ENCODE measurements around the gene BANK1.

GRCh38 chr4:101961144-101961543 lies 170.6 kb downstream of the BANK1 start:
- TF ChIP-seq SIRT6 (IDR thresholded peaks at IDR 0.05; ENCODE audit: low read length) (no peak), CTCF (IDR thresholded peaks at IDR 0.05; ENCODE audit: control extremely low read depth in 1 of 3, insufficient read depth in 1 of 3, low read depth in 1 of 3, low read length in 3 of 3) (no peak), ASH2L (IDR thresholded peaks at IDR 0.05; ENCODE audit: low read length) (no peak), NANOG (IDR thresholded peaks at IDR 0.05; ENCODE audit: insufficient read depth, low read depth, low read length, poor library complexity, severe bottlenecking) (no peak), EP300 (IDR thresholded peaks at IDR 0.05; ENCODE audit: borderline replicate concordance in 1 of 2, low read depth in 2 of 2, low read length in 2 of 2) (no peak), SIX5 (IDR thresholded peaks at IDR 0.05; ENCODE audit: low read depth, low read length) (no peak), RNF2 (IDR thresholded peaks at IDR 0.05; ENCODE audit: borderline replicate concordance, low read depth, low read length, missing control alignments, poor library complexity, severe bottlenecking) (no peak), RBBP5 (IDR thresholded peaks at IDR 0.05; ENCODE audit: borderline replicate concordance, low read depth, low read length) (no peak), BACH1 (IDR thresholded peaks at IDR 0.05; ENCODE audit: low read length) (no peak)
